H1 (cell line): Measurements from ENCODE around the gene RAD51B. TPM values are rescaled to one million over a fixed set of nuclear protein-coding genes. Genes with fewer than 3 reads are reported as not detected.

Experiments used
- CTCF ChIA-PET: fragments of 300-600 bp; sonication (Branson Sonifier 250); formaldehyde crosslinking; loops from one replicate; lab custom pipeline; 2021; ENCODE audit not compliant: partially characterized antibody; lab: Charles Lee
- POLR2A ChIA-PET: fragments of 300-600 bp; sonication (Branson Sonifier 250); formaldehyde crosslinking; loops from one replicate; lab custom pipeline; 2021; ENCODE audit warnings: inconsistent platforms; ENCODE audit not compliant: partially characterized antibody; lab: Charles Lee
- DNase-seq, 2 experiments: peaks; one replicate each; pipeline versions ENCODE4 v3.0.0 to v3.0.0-alpha.2; 2010 to 2022; ENCODE audit warnings: low spot score in 2 of 2, low read depth in 1 of 2, mixed read lengths in 1 of 2
- FAIRE-seq: peaks from 2 replicates; lab custom pipeline; 2011; peaks lifted over from hg19 to GRCh38; lab: Jason Lieb, UNC
- H2AFZ ChIP-seq: 2 replicates; pipeline ENCODE4 v1.8.1; 2012; ENCODE audit warnings: low read length, inconsistent platforms
- H2AK5ac ChIP-seq: 2 replicates; pipeline ENCODE4 v1.6.1; 2013; ENCODE audit warnings: low read depth, low read length
- H2BK120ac ChIP-seq: replicated peaks from 2 replicates; pipeline ENCODE3; 2013; ENCODE audit warnings: low read depth, low read length, inconsistent platforms
- H2BK12ac ChIP-seq: 2 replicates; pipeline ENCODE4 v1.6.1; 2013; ENCODE audit warnings: low read depth, low read length
- H2BK15ac ChIP-seq: 2 replicates; pipeline ENCODE4 v1.6.1; 2013; ENCODE audit warnings: low read length
- H2BK20ac ChIP-seq: 2 replicates; pipeline ENCODE4 v1.6.1; 2013; ENCODE audit warnings: low read length
- H2BK5ac ChIP-seq: 2 replicates; pipeline ENCODE4 v1.6.1; 2013; ENCODE audit warnings: low read depth, low read length
- H3K14ac ChIP-seq: 2 replicates; pipeline ENCODE4 v1.6.1; 2013; ENCODE audit warnings: inconsistent platforms; ENCODE audit not compliant: insufficient read length
- H3K18ac ChIP-seq: 2 replicates; pipeline ENCODE4 v1.6.1; 2013; ENCODE audit warnings: low read length; ENCODE audit errors: extremely low read depth
- H3K23ac ChIP-seq: 2 replicates; pipeline ENCODE4 v1.6.1; 2013; ENCODE audit warnings: inconsistent platforms; ENCODE audit not compliant: insufficient read length
- H3K23me2 ChIP-seq: 2 replicates; pipeline ENCODE4 v1.6.1; 2013; ENCODE audit warnings: low read depth, low read length
- H3K27ac ChIP-seq: 2 replicates; pipeline ENCODE4 v1.6.1; 2011; ENCODE audit warnings: low read depth, low read length, inconsistent platforms
- H3K27me3 ChIP-seq, 4 experiments: replicated peaks in 1 of 4; 1 replicate in 1 of 4; 2 replicates in 3 of 4; pipeline versions ENCODE4 v1.6.1 to v1.8.1; 2011 to 2013; ENCODE audit warnings: low read length in 3 of 4, mild to moderate bottlenecking in 3 of 4, inconsistent platforms in 2 of 4, mixed read lengths in 2 of 4, moderate library complexity in 1 of 4; ENCODE audit not compliant: control insufficient read depth in 3 of 4, insufficient read depth in 3 of 4; ENCODE audit errors: extremely low read depth in 1 of 4
- H3K36me3 ChIP-seq, 4 experiments: 2 replicates each; pipeline versions ENCODE4 v1.6.1 to v1.8.1; 2011 to 2013; ENCODE audit warnings: mild to moderate bottlenecking in 4 of 4, low read length in 3 of 4, moderate library complexity in 2 of 4, control low read depth in 1 of 4, inconsistent platforms in 1 of 4; ENCODE audit not compliant: insufficient read depth in 4 of 4, control insufficient read depth in 2 of 4
- H3K4ac ChIP-seq: replicated peaks from 2 replicates; pipeline ENCODE3; 2013; ENCODE audit warnings: low read length, low read depth, mixed read lengths, inconsistent platforms; ENCODE audit not compliant: insufficient read length
- H3K4me1 ChIP-seq, 4 experiments: replicated peaks in 1 of 4; 1 replicate in 1 of 4; 2 replicates in 3 of 4; pipeline versions ENCODE4 v1.6.1 to v1.8.1; 2011 to 2013; ENCODE audit warnings: low read length in 3 of 4, inconsistent platforms in 2 of 4, mixed read lengths in 1 of 4; ENCODE audit not compliant: insufficient read depth in 4 of 4, control insufficient read depth in 3 of 4
- H3K4me2 ChIP-seq, 2 experiments: 2 replicates each; pipeline versions ENCODE4 v1.6.1 to v1.8.1; 2011 to 2013; ENCODE audit warnings: low read depth in 2 of 2, low read length in 2 of 2, control low read depth in 1 of 2, inconsistent platforms in 1 of 2, mild to moderate bottlenecking in 1 of 2; ENCODE audit not compliant: insufficient read depth in 1 of 2
- H3K4me3 ChIP-seq, 4 experiments: fragments of 200-600, 300-600 bp in 1 of 4; sonication (generic), shearing (Covaris generic), sonication (Bioruptor Twin) in 1 of 4; 2 replicates each; pipeline versions ENCODE4 v1.5.1 to v1.8.1; 2011 to 2016; ENCODE audit warnings: low read length in 4 of 4, low read depth in 3 of 4, control low read depth in 2 of 4, inconsistent platforms in 2 of 4, mild to moderate bottlenecking in 2 of 4, mixed read lengths in 1 of 4, moderate library complexity in 1 of 4; ENCODE audit not compliant: insufficient read depth in 2 of 4; ENCODE audit errors: extremely low read depth in 1 of 4
- H3K56ac ChIP-seq: replicated peaks from 2 replicates; pipeline ENCODE3; 2013; ENCODE audit warnings: low read depth, mild to moderate bottlenecking, mixed read lengths, low read length, inconsistent platforms; ENCODE audit not compliant: insufficient read length
- H3K79me1 ChIP-seq: 2 replicates; pipeline ENCODE4 v1.6.1; 2013; ENCODE audit warnings: low read depth, low read length, control low read depth
- H3K79me2 ChIP-seq, 2 experiments: 2 replicates each; pipeline versions ENCODE4 v1.6.1 to v1.8.1; 2012 to 2013; ENCODE audit warnings: low read length in 2 of 2, mild to moderate bottlenecking in 2 of 2, inconsistent platforms in 1 of 2; ENCODE audit not compliant: insufficient read depth in 2 of 2, control insufficient read depth in 1 of 2
- H3K9ac ChIP-seq, 4 experiments: replicated peaks in 1 of 4; 1 replicate in 1 of 4; 2 replicates in 3 of 4; pipeline versions ENCODE4 v1.6.1 to v1.8.1; 2011 to 2013; ENCODE audit warnings: low read depth in 3 of 4, low read length in 3 of 4, control low read depth in 2 of 4, mild to moderate bottlenecking in 2 of 4, moderate library complexity in 2 of 4, inconsistent platforms in 1 of 4; ENCODE audit errors: extremely low read depth in 1 of 4
- H3K9me3 ChIP-seq, 2 experiments: 2 replicates each; pipeline versions ENCODE4 v1.6.1 to v1.8.1; 2012 to 2013; ENCODE audit warnings: mild to moderate bottlenecking in 2 of 2, moderate library complexity in 2 of 2, control low read depth in 1 of 2, inconsistent platforms in 1 of 2, low read depth in 1 of 2, low read length in 1 of 2, mixed read lengths in 1 of 2; ENCODE audit not compliant: insufficient read depth in 2 of 2
- H4K20me1 ChIP-seq, 2 experiments: replicated peaks in 1 of 2; 2 replicates each; pipeline versions ENCODE3 to v1.8.1; 2011 to 2013; ENCODE audit warnings: inconsistent platforms in 2 of 2, low read length in 2 of 2, mild to moderate bottlenecking in 1 of 2; ENCODE audit not compliant: insufficient read depth in 2 of 2, control insufficient read depth in 1 of 2
- H4K5ac ChIP-seq: 2 replicates; pipeline ENCODE4 v1.6.1; 2013; ENCODE audit warnings: low read length, low read depth, mixed read lengths, inconsistent platforms; ENCODE audit not compliant: insufficient read length
- H4K8ac ChIP-seq: 2 replicates; pipeline ENCODE4 v1.8.0; 2013; ENCODE audit warnings: mild to moderate bottlenecking, moderate library complexity, low read length, inconsistent platforms; ENCODE audit not compliant: insufficient read depth; ENCODE audit errors: extremely low read depth
- H4K91ac ChIP-seq: replicated peaks from 2 replicates; pipeline ENCODE3; 2013; ENCODE audit warnings: low read length, mixed read lengths, inconsistent platforms; ENCODE audit not compliant: insufficient read length
- CHD2 ChIP-seq: IDR thresholded peaks from 2 replicates; pipeline ENCODE4 v1.6.1; 2012; ENCODE audit warnings: low read length, improper control_type of control experiment
- EZH2 ChIP-seq: fragments of 200-600 bp; sonication (generic); IDR thresholded peaks from 2 replicates; pipeline ENCODE4 v1.7.1; 2012; ENCODE audit warnings: low read depth, mild to moderate bottlenecking, moderate library complexity, low read length, inconsistent platforms; ENCODE audit not compliant: severe bottlenecking
- RNF2 ChIP-seq: fragments of 200-900, 300-1000 bp; sonication (generic); IDR thresholded peaks from 2 replicates; pipeline ENCODE4 v1.7.1; 2016; ENCODE audit warnings: borderline replicate concordance, low read depth, mild to moderate bottlenecking, antibody characterized with exemption, low read length; ENCODE audit not compliant: poor library complexity, severe bottlenecking; ENCODE audit errors: missing control alignments
- WGBS, 2 experiments: shearing (Covaris generic) in 1 of 2; methylation state at CpG; one replicate each; pipeline versions ENCODE4 v1.1.6 to v1.1.7; 2013 to 2015; ENCODE audit warnings: low lambda C conversion rate in 2 of 2, mixed read lengths in 2 of 2, inconsistent platforms in 1 of 2, low coverage in 1 of 2, missing lambda C conversion rate in 1 of 2; ENCODE audit not compliant: insufficient replicate concordance in 2 of 2, insufficient coverage in 1 of 2, insufficient read length in 1 of 2; ENCODE audit errors: extremely low coverage in 1 of 2, missing lambda C conversion rate in 1 of 2; 5-methylcytosine and 5-hydroxymethylcytosine counted together
- polyA plus RNA-seq, 7 experiments: library from polyadenylated mRNA; depleted of rRNA in 3 of 7; stranded (reverse) in 5 of 7; unstranded in 2 of 7; fragments of >200 nt in 5 of 7; fragments of 200-250 nt in 2 of 7; gene quantifications; 1 replicate in 5 of 7; 2 replicates in 1 of 7; 4 replicates in 1 of 7; pipeline versions ENCODE4 v1.2.1 to v1.2.3, GENCODE V29; 2011 to 2013; ENCODE audit warnings: missing spikeins in 2 of 7, mixed read lengths in 2 of 7
- total RNA-seq: library from RNA; stranded (reverse); fragmentation: NEBNext Ultra II Directional; extraction: Animal tissue kit (Norgen Biotek cat#: 25700); gene quantifications from 2 replicates; pipeline ENCODE4 v1.2.1, GENCODE V29; 2021
- TF ChIP-seq, protein P1 (sequence below): IDR thresholded peaks from 2 replicates; pipeline ENCODE4 v1.6.1; 2012; ENCODE audit warnings: low read length, inconsistent platforms

RAD51B gene
- total and polyA plus RNA-seq, 2 of the 8 experiments (the other 6 are each of a cell fraction or from before 2014, with no cell fraction given) = 3.9 to 14.9 TPM

DNA sequence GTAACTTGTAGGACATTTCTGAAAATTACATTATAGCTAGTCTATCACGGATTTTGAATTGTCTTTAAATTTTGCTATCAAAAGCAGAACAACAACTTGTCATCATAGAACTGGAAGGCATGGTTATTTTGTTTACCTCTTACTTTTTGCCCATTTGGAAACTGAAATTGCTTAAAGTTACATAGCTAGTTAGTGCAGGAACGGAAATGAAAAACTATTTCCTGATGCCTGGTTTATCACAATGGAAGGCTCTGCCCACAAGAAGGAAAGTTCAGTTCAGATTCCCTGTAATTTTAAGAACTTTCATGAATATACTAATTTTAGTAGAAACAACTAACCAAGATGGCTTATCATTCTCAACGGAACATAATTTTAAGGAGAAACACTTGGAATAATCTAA is 427.7 kb downstream of the RAD51B start:
- H3K4ac ChIP-seq = no peak overlapping the region
- H2BK15ac ChIP-seq = no peak overlapping the region
- FAIRE-seq (no peak), DNase-seq (no peak)
- H2BK5ac ChIP-seq = no peak overlapping the region
- no peak overlapping the region for H3K4me2 ChIP-seq
- no peak overlapping the region for H2BK12ac ChIP-seq
- ChIA-PET POLR2A (interaction anchor here (0.6 kb wide), 1 partner anchor 45 kb away, joined by 3 read pairs; no protein-coding TSS in a partner anchor), CTCF (interaction anchor here (0.6 to 6.3 kb wide), 39 partner anchors 9 to 1293 kb away, joined by 3 to 76 read pairs (median 4); no protein-coding TSS in a partner anchor)
- no peaks in the 10 kb centered on the region for H3K79me1 ChIP-seq
- peaks cover 2 to 20% (median 13%) of the 10 kb centered on the region in 4 experiments; a peak in 5 of 7 replicates for H3K4me1 ChIP-seq
- H3K36me3 ChIP-seq = no peaks in the 10 kb centered on the region
- no peak overlapping the region for H2BK120ac ChIP-seq
- H2AK5ac ChIP-seq = no peak overlapping the region
- H3K18ac ChIP-seq = no peak overlapping the region
- no peaks in the 10 kb centered on the region for H3K23me2 ChIP-seq
- H3K4me3 ChIP-seq = no peak overlapping the region
- H3K23ac ChIP-seq = no peak overlapping the region
- no peak overlapping the region for H4K5ac ChIP-seq
- WGBS, 2 experiments = 88% methylated on average over 3 of the region's 3 CpGs; no CpG with 5 or more reads in 1 of the 2 experiments
- H2BK20ac ChIP-seq = no peak overlapping the region
- H4K8ac ChIP-seq = no peak overlapping the region
- H3K56ac ChIP-seq = no peak overlapping the region
- H3K79me2 ChIP-seq = no peaks in the 10 kb centered on the region
- TF ChIP-seq RNF2 (no peak), EZH2 (no peak), CHD2 (no peak)
- TF ChIP-seq, protein P1, sequence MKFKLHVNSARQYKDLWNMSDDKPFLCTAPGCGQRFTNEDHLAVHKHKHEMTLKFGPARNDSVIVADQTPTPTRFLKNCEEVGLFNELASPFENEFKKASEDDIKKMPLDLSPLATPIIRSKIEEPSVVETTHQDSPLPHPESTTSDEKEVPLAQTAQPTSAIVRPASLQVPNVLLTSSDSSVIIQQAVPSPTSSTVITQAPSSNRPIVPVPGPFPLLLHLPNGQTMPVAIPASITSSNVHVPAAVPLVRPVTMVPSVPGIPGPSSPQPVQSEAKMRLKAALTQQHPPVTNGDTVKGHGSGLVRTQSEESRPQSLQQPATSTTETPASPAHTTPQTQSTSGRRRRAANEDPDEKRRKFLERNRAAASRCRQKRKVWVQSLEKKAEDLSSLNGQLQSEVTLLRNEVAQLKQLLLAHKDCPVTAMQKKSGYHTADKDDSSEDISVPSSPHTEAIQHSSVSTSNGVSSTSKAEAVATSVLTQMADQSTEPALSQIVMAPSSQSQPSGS = no peak
- H3K27ac ChIP-seq = no peak overlapping the region
- no peak overlapping the region for H2AFZ ChIP-seq
- H3K27me3 ChIP-seq = no peaks in the 10 kb centered on the region
- no peak overlapping the region for H3K9ac ChIP-seq
- H4K91ac ChIP-seq = no peak overlapping the region
- no peak overlapping the region for H3K14ac ChIP-seq
- H3K9me3 ChIP-seq = no peaks in the 10 kb centered on the region; a peak in 1 of 4 replicates
- H4K20me1 ChIP-seq = no peaks in the 10 kb centered on the region
